Liver (tissue), 9 donors: ENCODE measurements around the gene NCOA3. TPM values are rescaled to one million over a fixed set of nuclear protein-coding genes. Genes with fewer than 3 reads are reported as not detected.
"Not testable (repeated sequence)": the region's sequence is repeated elsewhere in the genome, so short reads cannot be mapped to it uniquely, and the experiment has no call there.

Source experiments
- DNase-seq: peaks from one replicate; pipeline ENCODE4 v3.0.0-alpha.2; 2017; ENCODE audit warnings: low spot score
- H3K27ac ChIP-seq, 2 donors: one replicate each; pipeline ENCODE4 v1.7.0; 2013; ENCODE audit warnings: inconsistent platforms in 2 of 2, low read length in 2 of 2, control low read depth in 1 of 2, low read depth in 1 of 2, mild to moderate bottlenecking in 1 of 2
- H3K27me3 ChIP-seq, 4 donors: one replicate each; pipeline versions ENCODE4 v1.6.1 to v1.7.0; 2013; ENCODE audit warnings: low read length in 3 of 4, inconsistent platforms in 1 of 4, mild to moderate bottlenecking in 1 of 4, moderate library complexity in 1 of 4; ENCODE audit not compliant: control insufficient read depth in 4 of 4, insufficient read depth in 4 of 4
- H3K36me3 ChIP-seq, 4 donors: one replicate each; pipeline versions ENCODE4 v1.6.1 to v1.7.0; 2013; ENCODE audit warnings: low read length in 3 of 4, mild to moderate bottlenecking in 3 of 4, low read depth in 1 of 4, moderate library complexity in 1 of 4; ENCODE audit not compliant: control insufficient read depth in 4 of 4, insufficient read depth in 3 of 4
- H3K4me1 ChIP-seq, 4 donors: one replicate each; pipeline versions ENCODE4 v1.6.1 to v1.7.0; 2013; ENCODE audit warnings: low read length in 3 of 4, mild to moderate bottlenecking in 3 of 4, moderate library complexity in 1 of 4; ENCODE audit not compliant: control insufficient read depth in 4 of 4, insufficient read depth in 4 of 4
- H3K4me3 ChIP-seq, 3 donors: one replicate each; pipeline versions ENCODE4 v1.6.1 to v1.7.0; 2013; ENCODE audit warnings: low read length in 3 of 3, control low read depth in 1 of 3, low read depth in 1 of 3, mild to moderate bottlenecking in 1 of 3
- H3K9ac ChIP-seq, 2 donors: one replicate each; pipeline ENCODE4 v1.7.0; 2013; ENCODE audit warnings: low read length in 2 of 2, mild to moderate bottlenecking in 2 of 2, moderate library complexity in 2 of 2, control low read depth in 1 of 2, low read depth in 1 of 2
- H3K9me3 ChIP-seq, 4 donors: one replicate each; pipeline versions ENCODE4 v1.6.1 to v1.7.0; 2013; ENCODE audit warnings: low read length in 3 of 4; ENCODE audit not compliant: control insufficient read depth in 4 of 4
- CTCF ChIP-seq: fragments of 150-350 bp; IDR thresholded peaks from 2 replicates; pipeline ENCODE4 v1.5.1; 2017; ENCODE audit warnings: improper control_type of control experiment, low read depth, low read length; ENCODE audit not compliant: missing input control
- EGR1 ChIP-seq, 2 donors: IDR thresholded peaks; 2 replicates each; pipeline ENCODE4 v1.6.1; 2016 to 2018; ENCODE audit warnings: antibody characterized with exemption in 2 of 2, low read depth in 2 of 2
- FOXA1 ChIP-seq: IDR thresholded peaks from 2 replicates; pipeline ENCODE4 v1.6.1; 2016; ENCODE audit warnings: antibody characterized with exemption
- FOXA2 ChIP-seq: IDR thresholded peaks from 2 replicates; pipeline ENCODE4 v1.6.1; 2016; ENCODE audit warnings: antibody characterized with exemption
- GABPA ChIP-seq, 2 donors: IDR thresholded peaks in 1 of 2; conservative IDR thresholded peaks in 1 of 2; 2 replicates each; pipeline ENCODE4 v1.6.1; 2016; ENCODE audit warnings: antibody characterized with exemption in 2 of 2, mild to moderate bottlenecking in 1 of 2, moderate library complexity in 1 of 2
- HNF4A ChIP-seq, 2 donors: conservative IDR thresholded peaks; 2 replicates each; pipeline ENCODE4 v1.6.1; 2016; ENCODE audit warnings: antibody characterized with exemption in 2 of 2, mild to moderate bottlenecking in 2 of 2
- HNF4G ChIP-seq: IDR thresholded peaks from 2 replicates; pipeline ENCODE4 v1.6.1; 2016; ENCODE audit warnings: antibody characterized with exemption
- MAX ChIP-seq: IDR thresholded peaks from 2 replicates; pipeline ENCODE4 v1.6.1; 2016; ENCODE audit warnings: antibody characterized with exemption
- NR2F2 ChIP-seq: IDR thresholded peaks from 2 replicates; pipeline ENCODE4 v1.6.1; 2016; ENCODE audit warnings: antibody characterized with exemption
- REST ChIP-seq: IDR thresholded peaks from 2 replicates; pipeline ENCODE4 v1.6.1; 2016; ENCODE audit warnings: antibody characterized with exemption, mild to moderate bottlenecking
- RXRA ChIP-seq, 2 donors: IDR thresholded peaks; 2 replicates each; pipeline ENCODE4 v1.6.1; 2017 to 2018; ENCODE audit warnings: antibody characterized with exemption in 2 of 2, mild to moderate bottlenecking in 1 of 2
- SP1 ChIP-seq: IDR thresholded peaks from 2 replicates; pipeline ENCODE4 v1.6.1; 2018; ENCODE audit warnings: antibody characterized with exemption, mild to moderate bottlenecking
- TAF1 ChIP-seq: conservative IDR thresholded peaks from 2 replicates; pipeline ENCODE4 v1.6.1; 2016; ENCODE audit warnings: antibody characterized with exemption, mild to moderate bottlenecking
- YY1 ChIP-seq: IDR thresholded peaks from 2 replicates; pipeline ENCODE4 v1.6.1; 2016; ENCODE audit warnings: antibody characterized with exemption, mild to moderate bottlenecking
- ZBTB33 ChIP-seq: IDR thresholded peaks from 2 replicates; pipeline ENCODE4 v1.6.1; 2016; ENCODE audit warnings: antibody characterized with exemption
- WGBS: extraction: QIAGEN DNeasy Blood & Tissue Kit; methylation state at CpG from one replicate; pipeline ENCODE4 v1.1.7; 2013; 5-methylcytosine and 5-hydroxymethylcytosine counted together
- polyA plus RNA-seq, 2 donors: library from polyadenylated mRNA; stranded (reverse) in 1 of 2; unstranded in 1 of 2; fragments of 200-250 nt in 1 of 2; fragments of >200 nt in 1 of 2; fragmentation: Nextera tagmentation in 1 of 2; extraction: Ambion mirVana in 1 of 2; gene quantifications; one replicate each; pipeline versions ENCODE4 v1.2.1 to v1.2.3, GENCODE V29; 2013 to 2015
- total RNA-seq, 2 donors: library from RNA; depleted of rRNA; stranded (reverse); fragments of >200 nt; gene quantifications; one replicate each; pipeline ENCODE4 v1.2.3, GENCODE V29; 2014
- donor health status: healthy.
- donor health status: healthy.
- donor health status: healthy.
- donor health status: healthy.
- donor health status: healthy.

The NCOA3 gene
- total and polyA plus RNA-seq, 4 donors, result 3.8 to 18.2 (median 8.9) TPM

GRCh38 chr20:47551841-47552240 is 50.2 kb downstream of the NCOA3 start:
- no peak overlapping the region for H3K9ac ChIP-seq
- no peak overlapping the region for H3K27ac ChIP-seq
- no peaks in the 10 kb centered on the region for H3K27me3 ChIP-seq
- DNase-seq, result no peak
- TF ChIP-seq HNF4G, result no peak
- TF ChIP-seq HNF4A (conservative IDR thresholded peaks at IDR 0.05), result no peak
- TF ChIP-seq NR2F2, result no peak
- no peak for TF ChIP-seq GABPA (IDR thresholded peaks at IDR 0.05 in 1 of 2, conservative IDR thresholded peaks at IDR 0.05 in 1 of 2)
- no peak for TF ChIP-seq MAX
- TF ChIP-seq SP1, result no peak
- no peak for TF ChIP-seq REST
- no peak for TF ChIP-seq EGR1 (IDR thresholded peaks at IDR 0.05; ENCODE audit: low read depth in 2 of 2)
- TF ChIP-seq ZBTB33, result no peak
- no peaks in the 10 kb centered on the region for H3K36me3 ChIP-seq
- no peak overlapping the region for H3K4me3 ChIP-seq
- no peaks in the 10 kb centered on the region for H3K9me3 ChIP-seq
- H3K4me1 ChIP-seq, result peaks cover 0 to 2% (median 0%) of the 10 kb centered on the region in 4 donors

- peaks cover 0 to 2% (median 0%) of the 10 kb centered on the region in 4 donors for H3K4me1 ChIP-seq
- no peak overlapping the region for H3K9ac ChIP-seq
- H3K27me3 ChIP-seq, result no peaks in the 10 kb centered on the region
- DNase-seq, result no peak
- no peaks in the 10 kb centered on the region for H3K9me3 ChIP-seq
- 97% methylated on average over 9 of the region's 9 CpGs for WGBS
- no peak overlapping the region for H3K27ac ChIP-seq
- no peak for TF ChIP-seq FOXA2
- no peak for TF ChIP-seq EGR1 (IDR thresholded peaks at IDR 0.05; ENCODE audit: low read depth in 2 of 2)
- no peak for TF ChIP-seq REST
- TF ChIP-seq SP1, result no peak
- TF ChIP-seq NR2F2, result no peak
- TF ChIP-seq YY1, result no peak
- TF ChIP-seq MAX, result no peak
- no peak for TF ChIP-seq TAF1
- TF ChIP-seq CTCF, result no peak
- TF ChIP-seq RXRA (IDR thresholded peaks at IDR 0.05), result no peak
- TF ChIP-seq HNF4A (conservative IDR thresholded peaks at IDR 0.05), result no peak
- no peak for TF ChIP-seq FOXA1
- no peak for TF ChIP-seq HNF4G
- H3K4me3 ChIP-seq, result no peak overlapping the region
- H3K36me3 ChIP-seq, result no peaks in the 10 kb centered on the region
Observed at GRCh38 chr20:47552996-47553395, 51.3 kb downstream of the NCOA3 start.

GRCh38 chr20:47553594-47554235 is 52.0 kb downstream of the NCOA3 start:
- 94% methylated on average over 4 of the region's 8 CpGs for WGBS
- not testable (repeated sequence) for H3K9ac ChIP-seq, DNase-seq, H3K4me1 ChIP-seq, H3K4me3 ChIP-seq, H3K27me3 ChIP-seq, H3K27ac ChIP-seq, H3K9me3 ChIP-seq, H3K36me3 ChIP-seq
